Mesendoderm (in vitro differentiated cells): ENCODE data around the gene IL1RAPL1.

Source experiments
- DNase-seq: peaks from one replicate; pipeline ENCODE4 v3.0.0; 2013
- H2AK5ac ChIP-seq: 2 replicates; pipeline ENCODE4 v1.6.1; 2013; ENCODE audit warnings: low read length, inconsistent platforms
- H2BK120ac ChIP-seq: 2 replicates; pipeline ENCODE4 v1.6.1; 2013; ENCODE audit warnings: low read depth, mild to moderate bottlenecking, low read length, moderate library complexity, mixed read lengths
- H2BK15ac ChIP-seq: replicated peaks from 2 replicates; pipeline ENCODE4 v1.6.1; 2013; ENCODE audit warnings: low read depth, mild to moderate bottlenecking, moderate library complexity
- H2BK5ac ChIP-seq: 2 replicates; pipeline ENCODE4 v1.6.1; 2013; ENCODE audit warnings: low read length, inconsistent platforms
- H3K18ac ChIP-seq: 2 replicates; pipeline ENCODE4 v1.6.1; 2013; ENCODE audit warnings: mild to moderate bottlenecking, low read length, mixed read lengths
- H3K23ac ChIP-seq: one replicate; pipeline ENCODE4 v1.6.1; 2013; ENCODE audit warnings: low read length
- H3K27ac ChIP-seq: 2 replicates; pipeline ENCODE4 v1.5.1; 2013; ENCODE audit warnings: low read depth, mild to moderate bottlenecking, inconsistent platforms, low read length, moderate library complexity
- H3K27me3 ChIP-seq: 2 replicates; pipeline ENCODE4 v1.6.1; 2013; ENCODE audit warnings: low read length, control low read depth, mild to moderate bottlenecking, inconsistent platforms; ENCODE audit not compliant: insufficient read depth, poor library complexity
- H3K36me3 ChIP-seq: 2 replicates; pipeline ENCODE4 v1.6.1; 2013; ENCODE audit warnings: low read length, inconsistent platforms; ENCODE audit not compliant: control insufficient read depth, insufficient read depth
- H3K4ac ChIP-seq: one replicate; pipeline ENCODE4 v1.6.1; 2013; ENCODE audit warnings: low read depth, mild to moderate bottlenecking, low read length, moderate library complexity
- H3K4me1 ChIP-seq: 2 replicates; pipeline ENCODE4 v1.6.1; 2013; ENCODE audit warnings: low read depth, low read length, inconsistent platforms; ENCODE audit not compliant: control insufficient read depth
- H3K4me2 ChIP-seq: 2 replicates; pipeline ENCODE4 v1.6.1; 2013; ENCODE audit warnings: low read length
- H3K4me3 ChIP-seq: 2 replicates; pipeline ENCODE4 v1.5.1; 2013; ENCODE audit warnings: mild to moderate bottlenecking, low read length
- H3K56ac ChIP-seq: one replicate; pipeline ENCODE4 v1.6.1; 2013; ENCODE audit warnings: low read length
- H3K79me1 ChIP-seq: 2 replicates; pipeline ENCODE4 v1.6.1; 2013; ENCODE audit warnings: low read length, inconsistent platforms
- H3K79me2 ChIP-seq: 2 replicates; pipeline ENCODE4 v1.6.1; 2013; ENCODE audit warnings: mild to moderate bottlenecking, low read length; ENCODE audit not compliant: control insufficient read depth, insufficient read depth
- H3K9ac ChIP-seq: 2 replicates; pipeline ENCODE4 v1.6.1; 2013; ENCODE audit warnings: low read length, inconsistent platforms
- H4K5ac ChIP-seq: one replicate; pipeline ENCODE4 v1.6.1; 2013; ENCODE audit warnings: low read length
- H4K8ac ChIP-seq: one replicate; pipeline ENCODE4 v1.6.1; 2013; ENCODE audit warnings: low read depth, mild to moderate bottlenecking, control low read depth, low read length, moderate library complexity
- WGBS: extraction: QIAGEN DNeasy Blood & Tissue Kit; methylation state at CpG from one replicate; pipeline ENCODE4 v1.1.7; 2013; ENCODE audit warnings: low lambda C conversion rate, missing lambda C conversion rate; ENCODE audit not compliant: insufficient coverage; ENCODE audit errors: extremely low coverage; 5-methylcytosine and 5-hydroxymethylcytosine counted together

IL1RAPL1 gene

DNA sequence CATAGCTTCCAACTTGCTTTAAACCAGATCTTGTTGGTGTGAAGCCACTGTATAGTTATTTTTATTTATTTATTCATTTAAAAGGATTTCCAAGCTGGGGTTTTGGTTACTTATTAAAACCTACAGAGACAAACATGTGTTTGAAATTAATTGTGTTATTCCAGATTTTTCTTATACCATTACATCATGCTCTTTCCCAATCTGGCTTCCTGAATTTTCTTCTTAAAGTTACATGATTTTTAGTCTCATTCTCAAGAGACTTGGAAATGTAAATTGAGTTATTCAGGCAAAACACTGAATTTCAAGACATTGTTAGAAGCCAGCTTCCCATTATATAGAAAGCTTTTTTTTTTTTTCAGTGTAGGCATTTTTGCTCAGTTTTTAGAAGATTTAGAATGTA lies 381.9 kb downstream of the IL1RAPL1 start:
- Histone ChIP-seq H2BK5ac (no peak overlapping the region), H2BK15ac (no peak overlapping the region), H3K79me1 (no peaks in the 10 kb centered on the region), H2AK5ac (no peak overlapping the region), H3K79me2 (no peaks in the 10 kb centered on the region), H4K8ac (no peak overlapping the region), H3K27me3 (no peaks in the 10 kb centered on the region), H3K36me3 (no peaks in the 10 kb centered on the region), H3K4me3 (no peak overlapping the region), H4K5ac (no peak overlapping the region), H3K27ac (no peak overlapping the region), H3K56ac (no peak overlapping the region), H2BK120ac (no peak overlapping the region), H3K23ac (no peak overlapping the region), H3K18ac (no peak overlapping the region), H3K4me2 (no peak overlapping the region), H3K4ac (no peak overlapping the region), H3K4me1 (no peaks in the 10 kb centered on the region), H3K9ac (no peak overlapping the region)
- DNase-seq, result no peak

GRCh38 chrX:28979877-28980276 lies 392.6 kb downstream of the IL1RAPL1 start:
- no peak overlapping the region for H3K18ac ChIP-seq
- no peaks in the 10 kb centered on the region for H3K79me2 ChIP-seq
- no peak overlapping the region for H2BK5ac ChIP-seq
- H3K4me2 ChIP-seq, result no peak overlapping the region
- no peak overlapping the region for H2AK5ac ChIP-seq
- no peak overlapping the region for H2BK120ac ChIP-seq
- no CpG with 5 or more reads among the region's 1 CpG for WGBS
- H4K5ac ChIP-seq, result no peak overlapping the region
- no peaks in the 10 kb centered on the region for H3K36me3 ChIP-seq
- H3K23ac ChIP-seq, result no peak overlapping the region
- no peak for DNase-seq
- no peak overlapping the region for H4K8ac ChIP-seq
- H3K4me1 ChIP-seq, result no peaks in the 10 kb centered on the region
- no peak overlapping the region for H3K4ac ChIP-seq
- H3K9ac ChIP-seq, result no peak overlapping the region
- H3K79me1 ChIP-seq, result no peaks in the 10 kb centered on the region
- H2BK15ac ChIP-seq, result no peak overlapping the region
- H3K56ac ChIP-seq, result no peak overlapping the region
- no peaks in the 10 kb centered on the region for H3K27me3 ChIP-seq
- no peak overlapping the region for H3K27ac ChIP-seq
- H3K4me3 ChIP-seq, result no peak overlapping the region

DNA sequence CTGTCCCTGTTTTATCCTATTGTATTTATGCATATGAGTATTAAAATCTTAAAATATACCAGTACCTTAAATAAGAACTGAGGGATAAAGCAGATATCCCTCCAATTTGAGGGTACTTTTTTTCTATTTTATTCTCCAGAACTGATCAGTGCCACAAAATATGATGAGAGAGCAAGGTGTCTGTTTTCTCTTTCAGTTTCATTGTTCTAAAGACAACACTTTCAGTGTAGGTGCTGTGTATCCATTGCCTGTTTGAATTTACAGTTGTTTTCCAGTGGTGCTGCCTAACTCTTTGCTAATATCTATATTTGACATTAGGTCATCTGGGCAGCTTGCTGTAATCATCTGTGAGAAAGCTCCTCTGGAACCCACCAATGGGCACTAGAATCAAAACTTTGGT lies 394.7 kb downstream of the IL1RAPL1 start:
- no peaks in the 10 kb centered on the region for H3K79me1 ChIP-seq
- no peak overlapping the region for H3K9ac ChIP-seq
- H4K8ac ChIP-seq, result no peak overlapping the region
- no peak overlapping the region for H2AK5ac ChIP-seq
- H3K36me3 ChIP-seq, result no peaks in the 10 kb centered on the region
- no peaks in the 10 kb centered on the region for H3K79me2 ChIP-seq
- DNase-seq, result no peak
- no peak overlapping the region for H2BK120ac ChIP-seq
- H2BK15ac ChIP-seq, result no peak overlapping the region
- no peak overlapping the region for H3K18ac ChIP-seq
- no peaks in the 10 kb centered on the region for H3K4me1 ChIP-seq
- no peak overlapping the region for H3K4ac ChIP-seq
- H3K23ac ChIP-seq, result no peak overlapping the region
- no peak overlapping the region for H2BK5ac ChIP-seq
- no peak overlapping the region for H3K4me2 ChIP-seq
- H3K56ac ChIP-seq, result no peak overlapping the region
- H3K27me3 ChIP-seq, result no peaks in the 10 kb centered on the region
- H4K5ac ChIP-seq, result no peak overlapping the region
- no peak overlapping the region for H3K27ac ChIP-seq
- no peak overlapping the region for H3K4me3 ChIP-seq

GRCh38 chrX:28988246-28988645 lies 401.0 kb downstream of the IL1RAPL1 start:
- H3K79me2 ChIP-seq, result no peaks in the 10 kb centered on the region
- H3K4me3 ChIP-seq, result no peak overlapping the region
- peak; percentile 71 for DNase-seq
- H3K23ac ChIP-seq, result no peak overlapping the region
- no peak overlapping the region for H3K4ac ChIP-seq
- no peaks in the 10 kb centered on the region for H3K79me1 ChIP-seq
- H3K27ac ChIP-seq, result no peak overlapping the region
- no peaks in the 10 kb centered on the region for H3K36me3 ChIP-seq
- H2BK5ac ChIP-seq, result no peak overlapping the region
- H2BK15ac ChIP-seq, result no peak overlapping the region
- no peak overlapping the region for H3K4me2 ChIP-seq
- H3K27me3 ChIP-seq, result no peaks in the 10 kb centered on the region
- no peak overlapping the region for H3K9ac ChIP-seq
- H4K8ac ChIP-seq, result no peak overlapping the region
- H2BK120ac ChIP-seq, result no peak overlapping the region
- no peak overlapping the region for H4K5ac ChIP-seq
- H2AK5ac ChIP-seq, result no peak overlapping the region
- H3K4me1 ChIP-seq, result no peaks in the 10 kb centered on the region
- WGBS, result no CpG with 5 or more reads among the region's 2 CpGs
- no peak overlapping the region for H3K56ac ChIP-seq
- no peak overlapping the region for H3K18ac ChIP-seq

- no peak overlapping the region for H2AK5ac ChIP-seq
These were observed 410.6 kb downstream of the IL1RAPL1 start for GRCh38 chrX:28997706-28998463.

DNA sequence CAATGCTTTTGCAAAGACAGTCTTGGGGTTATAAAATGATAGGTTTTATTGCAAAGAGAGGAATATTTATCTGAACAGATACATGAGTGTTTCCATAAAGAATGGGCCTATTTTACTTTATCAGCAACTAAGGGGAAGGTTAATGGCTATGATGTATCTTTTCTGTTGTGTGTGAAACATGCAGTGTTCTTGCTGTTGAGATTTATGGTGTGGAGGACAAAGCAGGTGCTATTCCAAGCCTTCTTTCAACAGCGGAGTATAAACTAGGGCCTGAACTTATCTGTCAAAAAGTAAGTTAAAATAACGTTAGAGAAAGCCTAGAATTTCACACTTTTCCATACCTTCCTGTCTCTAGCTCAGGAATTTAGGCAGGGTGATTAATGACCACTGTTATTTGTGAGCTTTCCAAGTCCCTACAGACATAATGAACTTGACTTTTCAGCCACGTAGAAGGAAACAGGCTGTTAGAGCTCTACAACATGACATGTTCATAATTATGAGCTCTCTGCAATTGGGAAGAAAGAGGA lies 411.4 kb downstream of the IL1RAPL1 start:
- Histone ChIP-seq H3K23ac (no peak overlapping the region), H3K4me2 (no peak overlapping the region), H4K5ac (no peak overlapping the region), H2BK5ac (no peak overlapping the region), H3K4me1 (no peaks in the 10 kb centered on the region), H3K27ac (no peak overlapping the region), H2BK15ac (no peak overlapping the region), H3K27me3 (no peaks in the 10 kb centered on the region), H3K56ac (no peak overlapping the region), H3K36me3 (no peaks in the 10 kb centered on the region), H3K79me2 (no peaks in the 10 kb centered on the region), H3K4ac (no peak overlapping the region), H2BK120ac (no peak overlapping the region), H4K8ac (no peak overlapping the region), H2AK5ac (no peak overlapping the region), H3K18ac (no peak overlapping the region), H3K9ac (no peak overlapping the region), H3K4me3 (no peak overlapping the region), H3K79me1 (no peaks in the 10 kb centered on the region)
- no peak for DNase-seq
- no CpG with 5 or more reads among the region's 3 CpGs for WGBS

More at GRCh38 chrX:28997706-28998463, 410.6 kb downstream of the IL1RAPL1 start:
- no peak overlapping the region for H3K23ac ChIP-seq
- no peak overlapping the region for H3K4me2 ChIP-seq
- no peak overlapping the region for H3K27ac ChIP-seq
- H2BK5ac ChIP-seq, result no peak overlapping the region
- H3K4me1 ChIP-seq, result no peaks in the 10 kb centered on the region
- H3K36me3 ChIP-seq, result no peaks in the 10 kb centered on the region
- H4K8ac ChIP-seq, result no peak overlapping the region
- no CpG with 5 or more reads among the region's 1 CpG for WGBS
- no peak overlapping the region for H3K4me3 ChIP-seq
- no peaks in the 10 kb centered on the region for H3K79me1 ChIP-seq
- H3K18ac ChIP-seq, result no peak overlapping the region
- DNase-seq, result no peak
- H3K27me3 ChIP-seq, result no peaks in the 10 kb centered on the region
- no peak overlapping the region for H3K56ac ChIP-seq
- H3K79me2 ChIP-seq, result no peaks in the 10 kb centered on the region
- no peak overlapping the region for H3K9ac ChIP-seq
- H2BK120ac ChIP-seq, result no peak overlapping the region
- no peak overlapping the region for H3K4ac ChIP-seq
- H4K5ac ChIP-seq, result no peak overlapping the region
- H2BK15ac ChIP-seq, result no peak overlapping the region
